Subcutaneous adipose tissue (tissue), 4 donors: ENCODE results near the gene RASA3. TPM values are rescaled to one million over a fixed set of nuclear protein-coding genes. Genes with fewer than 3 reads are reported as not detected.

Source experiments
- CTCF ChIP-seq: fragments of 450-650 bp; IDR thresholded peaks from one replicate; pipeline ENCODE4 v1.5.1; 2016; ENCODE audit warnings: low read depth, mild to moderate bottlenecking, control low read depth, antibody characterized with exemption, moderate library complexity
- total RNA-seq, 4 donors: library from RNA; depleted of rRNA; stranded (reverse); fragments of >200 nt; gene quantifications; one replicate each; pipeline ENCODE4 v1.1.0, GENCODE V29; 2016

Gene RASA3
- total RNA-seq, 4 donors from 2014 or later: 36.9 to 70.1 (median 46.3) TPM

- TF ChIP-seq CTCF: no peak
Observed at GRCh38 chr13:113953561-113953960, 178.9 kb downstream of the RASA3 start.

- TF ChIP-seq CTCF: no peak
Observed at GRCh38 chr13:113952983-113953520, 179.4 kb downstream of the RASA3 start.

- TF ChIP-seq CTCF: no peak
Observed at GRCh38 chr13:113952151-113952982, 180.1 kb downstream of the RASA3 start.

- TF ChIP-seq CTCF: no peak
Observed at GRCh38 chr13:113951246-113951999, 181.0 kb downstream of the RASA3 start.

GRCh38 chr13:113950451-113951245 lies 181.8 kb downstream of the RASA3 start:
- no peak for TF ChIP-seq CTCF

GRCh38 chr13:113949546-113949945 lies 182.9 kb downstream of the RASA3 start:
- TF ChIP-seq CTCF: no peak
